Stimulated activated CD8-positive, alpha-beta memory T cell treated with anti-CD3 and anti-CD28 coated beads, Interleukin-4, amount 100 ng/mL, for 1 hour (primary cell): Measurements from ENCODE around the gene TMEM178B.

ENCODE experiments used
- DNase-seq, 2 donors: peaks; one replicate each; pipeline ENCODE4 v3.0.0-alpha.2; 2020; ENCODE audit warnings: low read depth in 2 of 2, low spot score in 1 of 2

Gene TMEM178B

DNA sequence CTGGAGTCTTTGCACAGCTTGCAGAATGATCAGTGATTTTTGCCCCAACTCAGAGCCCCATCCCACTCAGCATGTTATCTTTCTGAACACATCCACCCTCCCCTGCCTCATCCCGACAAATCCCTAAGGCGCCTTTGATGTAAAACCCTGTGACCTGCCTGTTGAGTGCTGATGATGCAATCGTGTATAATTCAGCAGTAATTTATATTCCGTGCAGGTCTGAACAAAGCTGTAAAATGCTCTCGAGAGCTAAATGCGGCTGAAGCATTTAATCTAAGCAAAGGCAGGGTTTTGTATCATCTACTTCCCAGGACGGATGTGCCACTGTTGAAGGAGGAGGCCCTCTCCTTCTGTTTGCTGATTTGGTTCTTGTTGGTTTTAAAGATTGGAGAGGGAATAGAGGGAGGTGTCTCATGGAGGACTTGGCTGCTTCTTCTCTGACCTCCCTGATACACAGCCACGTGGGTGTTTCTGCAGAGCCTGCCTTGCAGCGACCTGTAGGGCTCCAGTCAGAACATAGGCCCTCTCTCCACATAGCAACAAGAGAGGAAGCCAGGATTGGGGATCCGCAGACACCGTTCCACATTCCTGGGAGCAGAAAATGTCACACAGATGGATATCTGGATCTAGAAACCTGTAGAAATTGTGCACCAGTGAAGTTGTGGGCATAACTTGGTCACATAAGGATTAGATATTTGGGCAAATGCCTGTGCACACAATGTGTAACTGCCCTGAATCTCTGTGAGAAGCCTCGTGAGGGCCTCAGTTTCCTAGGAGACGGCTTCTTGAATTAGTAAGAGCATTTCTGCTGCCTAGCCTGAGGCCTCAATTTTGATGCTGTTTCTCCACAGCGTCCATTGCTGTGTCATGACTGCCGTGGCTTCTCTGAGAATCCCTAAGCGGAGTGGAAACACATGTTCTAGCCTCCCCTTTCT, 387.2 kb downstream of the TMEM178B start:
- DNase-seq: no peak

- no peak for DNase-seq
Measured at GRCh38 chr7:141461924-141462323, 388.1 kb downstream of the TMEM178B start.

- DNase-seq: no peak
Measured at GRCh38 chr7:141462958-141463357, 389.1 kb downstream of the TMEM178B start.

DNA sequence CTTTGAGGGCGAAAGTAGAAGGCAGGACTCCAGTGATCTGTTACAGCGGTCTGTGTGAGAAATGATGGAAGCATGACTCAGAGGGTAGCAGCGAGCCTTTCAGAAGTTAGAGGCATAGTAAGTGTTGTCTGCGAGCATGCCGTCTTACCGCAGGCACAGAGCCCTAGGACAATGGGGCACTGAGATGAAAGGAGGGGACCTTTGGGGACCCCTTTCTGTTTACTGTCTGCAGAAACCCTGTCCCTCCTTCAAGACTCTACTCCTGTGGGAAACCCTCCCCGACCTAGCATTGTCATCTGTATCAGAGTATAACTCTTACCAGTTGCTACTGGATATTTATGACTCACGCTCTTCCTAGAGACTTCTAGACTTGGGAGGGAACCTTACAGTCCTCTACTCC, 390.1 kb downstream of the TMEM178B start:
- DNase-seq: no peak

- no peak for DNase-seq
Measured at GRCh38 chr7:141464551-141464950, 390.7 kb downstream of the TMEM178B start.

- DNase-seq: no peak
Measured at GRCh38 chr7:141466151-141466904, 392.5 kb downstream of the TMEM178B start.

DNA sequence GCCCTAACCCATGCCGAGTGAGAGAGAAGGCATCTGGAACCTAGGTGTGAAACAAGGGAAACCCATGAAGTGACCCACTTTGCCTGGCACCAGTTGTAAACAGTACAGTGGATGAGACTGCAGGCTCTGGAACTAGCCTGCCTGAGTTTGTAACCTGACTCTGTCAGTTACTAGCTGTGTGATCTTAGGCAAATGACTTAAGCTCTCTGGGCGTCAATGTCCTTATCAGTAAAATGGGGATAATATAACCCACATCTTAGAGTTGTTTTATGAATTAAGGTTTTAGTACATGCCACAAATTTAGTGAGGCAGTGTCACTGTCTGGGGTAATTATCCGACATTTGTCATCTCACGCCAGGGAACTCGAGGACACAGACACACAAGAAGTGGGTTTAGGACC, 394.5 kb downstream of the TMEM178B start:
- DNase-seq: no peak

DNA sequence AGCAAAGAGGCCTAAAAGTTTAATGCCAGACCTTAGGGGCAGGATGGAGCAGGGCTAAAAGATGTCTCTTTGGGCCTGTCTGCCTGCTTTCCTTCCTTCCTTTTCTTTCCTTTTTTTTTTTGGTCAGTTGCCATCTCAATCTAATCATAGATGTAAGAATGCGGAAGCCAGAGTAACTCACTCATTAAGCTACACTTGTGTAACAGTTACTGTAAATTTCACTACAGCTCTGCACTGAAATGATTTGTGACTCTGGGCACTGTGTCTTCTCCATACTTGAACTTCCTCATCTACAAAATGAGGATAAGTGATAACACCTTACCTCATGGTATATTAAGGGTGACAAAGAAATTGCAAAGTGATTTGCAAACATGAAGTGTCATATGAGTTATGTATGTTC, 401.8 kb downstream of the TMEM178B start:
- DNase-seq: no peak

GRCh38 chr7:141477865-141478264, 404.0 kb downstream of the TMEM178B start:
- DNase-seq: no peak

DNA sequence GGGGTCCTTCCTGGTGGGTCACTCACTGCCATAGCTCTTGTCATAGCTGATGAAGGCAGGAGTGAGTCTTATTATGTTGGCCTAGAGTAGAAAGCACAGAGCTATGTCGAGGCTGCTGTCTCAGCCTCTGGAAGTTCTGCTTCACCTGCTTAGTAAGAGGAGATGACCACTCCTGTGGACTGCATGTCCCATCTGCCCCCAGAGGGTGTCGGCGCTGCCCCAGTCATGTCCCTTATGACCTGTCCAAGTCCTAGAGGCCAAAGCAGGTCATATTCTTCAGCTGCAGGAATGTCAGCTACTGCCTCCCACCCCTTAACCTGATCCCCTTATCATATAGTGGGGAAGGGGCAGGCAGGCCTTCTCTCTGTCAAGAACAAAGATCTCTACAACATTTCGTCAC, 405.0 kb downstream of the TMEM178B start:
- DNase-seq: no peak

DNA sequence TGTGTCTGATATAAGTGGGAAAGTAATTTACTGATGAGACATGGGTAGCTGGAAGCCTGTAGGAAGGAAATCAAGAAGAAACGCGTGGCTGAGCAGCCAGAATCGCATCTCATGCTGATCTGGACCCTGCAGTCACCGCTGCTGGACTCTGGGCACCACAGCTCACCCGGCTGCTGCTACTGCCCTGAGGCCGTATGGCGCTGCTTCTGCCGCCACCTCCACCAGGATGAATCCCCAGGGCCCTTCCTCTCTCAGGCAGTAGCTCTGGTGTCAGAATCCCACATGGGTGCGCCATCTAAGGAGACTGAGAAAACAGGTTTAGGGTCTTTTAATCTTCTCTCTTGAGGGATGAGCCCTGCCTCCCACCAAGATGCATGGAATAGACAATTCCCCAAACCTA, 407.1 kb downstream of the TMEM178B start:
- no peak for DNase-seq

DNA sequence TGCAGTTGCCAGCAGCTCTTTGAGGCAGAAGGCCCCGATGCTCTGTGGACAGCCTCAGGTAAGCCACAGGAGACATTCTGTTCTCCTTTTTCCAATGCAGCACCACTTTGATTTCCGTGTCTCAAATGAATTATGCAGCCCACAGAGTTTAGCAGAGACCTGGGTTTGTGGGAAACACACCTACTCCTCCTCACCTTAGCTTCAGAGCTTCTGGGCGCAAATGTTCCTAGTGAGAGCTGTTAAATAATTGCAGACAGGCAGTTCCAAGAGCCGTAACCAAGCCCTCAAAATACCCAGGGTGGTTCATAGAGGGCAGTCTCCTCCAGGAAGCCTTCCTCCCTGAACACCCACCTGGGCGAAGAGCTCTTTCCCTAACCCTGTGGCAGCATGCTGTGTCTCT, 408.1 kb downstream of the TMEM178B start:
- DNase-seq: no peak

GRCh38 chr7:141483044-141483443, 409.2 kb downstream of the TMEM178B start:
- DNase-seq: no peak

DNA sequence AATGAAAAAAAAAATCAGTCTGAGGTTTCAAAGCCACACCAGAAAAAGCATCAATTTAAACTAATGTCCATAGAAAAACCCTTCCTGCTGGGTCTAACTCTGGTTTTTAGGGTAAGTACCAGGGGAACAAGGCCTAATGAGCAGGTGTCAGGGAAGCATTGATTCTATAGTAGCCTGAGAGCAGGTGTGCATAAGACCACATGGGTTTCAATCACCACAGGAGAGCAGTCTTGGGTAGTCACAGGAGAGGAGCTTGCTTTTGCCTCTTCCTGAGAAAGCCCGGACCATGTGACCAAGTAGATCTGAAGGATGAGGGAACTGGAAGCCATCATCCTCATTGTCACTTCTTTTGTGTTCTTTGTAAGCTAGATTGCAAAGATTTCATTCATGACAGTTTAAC, 411.0 kb downstream of the TMEM178B start:
- DNase-seq: no peak

GRCh38 chr7:141486959-141487358, 413.1 kb downstream of the TMEM178B start:
- DNase-seq: no peak

DNA sequence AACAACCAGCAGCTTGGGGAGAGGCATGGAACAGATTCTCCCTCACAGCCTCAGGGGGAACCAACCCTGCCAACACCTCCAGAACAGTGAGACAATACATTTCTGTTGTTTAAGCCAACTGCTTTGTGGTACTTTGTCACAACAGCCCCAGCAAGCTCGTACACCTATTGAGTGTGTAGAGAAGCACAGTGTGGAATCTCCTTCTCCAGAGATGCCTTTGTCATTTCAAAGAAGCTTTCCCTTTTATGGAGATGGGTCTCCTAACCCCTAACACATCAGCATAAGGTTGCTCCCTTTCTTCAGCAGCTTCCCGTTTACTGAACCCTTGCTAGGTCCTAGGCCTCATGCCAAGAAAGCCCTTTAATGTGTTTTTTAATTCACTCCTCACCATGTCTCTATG, 416.6 kb downstream of the TMEM178B start:
- no peak for DNase-seq

DNA sequence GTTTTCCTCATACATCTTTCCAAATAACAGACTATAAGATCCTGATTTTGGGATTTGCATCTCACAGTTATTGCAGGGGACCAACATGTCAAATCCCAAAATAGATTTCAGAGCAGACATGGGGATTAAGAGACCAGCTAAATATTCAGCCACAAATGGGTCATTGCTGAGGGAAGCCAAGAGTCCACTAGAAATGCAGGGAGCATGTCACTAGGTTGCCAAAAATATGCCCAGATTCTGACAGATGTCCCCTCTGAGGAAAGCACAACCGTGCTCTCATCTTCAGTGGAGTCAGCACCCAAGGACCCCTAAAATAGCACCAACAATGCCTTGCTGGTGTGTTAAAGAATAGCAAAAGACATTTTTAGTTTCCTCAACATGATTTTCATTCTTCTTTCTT, 421.2 kb downstream of the TMEM178B start:
- DNase-seq: no peak

GRCh38 chr7:141497391-141497790, 423.5 kb downstream of the TMEM178B start:
- DNase-seq: no peak

DNA sequence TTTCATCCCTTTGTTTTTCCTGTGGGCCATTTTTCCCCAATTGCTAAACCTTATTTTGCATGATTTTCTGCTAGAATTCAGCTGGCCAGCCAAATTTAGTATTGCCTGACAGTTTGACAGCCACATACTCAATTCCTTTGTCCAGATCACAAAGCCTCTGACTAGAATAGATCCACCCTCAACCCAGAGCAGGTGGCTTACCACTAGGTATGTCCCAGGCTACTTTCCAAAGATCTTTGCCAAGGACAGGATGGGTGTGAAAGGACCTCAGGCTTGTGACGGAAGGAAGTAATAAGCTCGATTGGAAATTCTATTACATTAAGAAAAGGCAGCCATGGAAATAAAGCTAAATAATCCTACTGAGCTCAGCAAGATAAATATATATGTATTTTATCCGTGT, 426.7 kb downstream of the TMEM178B start:
- no peak for DNase-seq

DNA sequence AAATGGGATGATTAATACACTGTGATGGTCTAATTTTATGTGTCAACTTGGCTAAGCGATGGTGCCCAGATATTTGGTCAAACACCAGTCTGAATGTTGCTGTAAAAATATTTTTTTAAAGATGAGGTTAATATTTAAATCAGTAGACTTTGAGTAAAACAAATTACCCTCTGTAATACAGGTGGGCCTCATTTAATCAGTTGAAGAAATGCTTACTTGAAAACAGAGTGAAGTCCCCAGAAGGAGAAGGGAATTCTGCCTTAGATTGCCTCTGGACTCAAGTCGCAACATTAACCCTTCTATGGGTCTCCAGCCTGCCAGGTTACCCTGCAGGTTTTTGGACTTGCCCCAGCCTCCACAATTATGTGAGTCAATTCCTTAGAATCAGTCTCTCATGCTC, 427.6 kb downstream of the TMEM178B start:
- DNase-seq: no peak

DNA sequence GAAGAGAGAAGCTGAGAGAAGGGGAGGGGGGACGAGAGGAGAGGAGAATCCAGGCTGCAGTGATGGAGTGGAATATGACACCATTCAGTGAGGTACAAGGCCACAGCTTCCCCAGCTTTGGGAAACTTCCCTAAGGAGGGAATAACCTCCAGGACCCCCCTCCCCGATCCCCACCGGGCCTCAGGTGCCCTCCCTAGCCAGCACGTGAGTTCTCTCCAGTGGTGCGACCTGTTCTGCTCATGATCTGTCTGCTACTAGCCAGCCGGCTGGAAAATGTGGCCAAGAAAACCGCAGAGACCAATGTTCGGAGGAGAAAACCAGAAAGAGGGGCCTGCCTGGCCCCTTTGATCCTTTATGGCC, 437.4 kb downstream of the TMEM178B start:
- no peak for DNase-seq

DNA sequence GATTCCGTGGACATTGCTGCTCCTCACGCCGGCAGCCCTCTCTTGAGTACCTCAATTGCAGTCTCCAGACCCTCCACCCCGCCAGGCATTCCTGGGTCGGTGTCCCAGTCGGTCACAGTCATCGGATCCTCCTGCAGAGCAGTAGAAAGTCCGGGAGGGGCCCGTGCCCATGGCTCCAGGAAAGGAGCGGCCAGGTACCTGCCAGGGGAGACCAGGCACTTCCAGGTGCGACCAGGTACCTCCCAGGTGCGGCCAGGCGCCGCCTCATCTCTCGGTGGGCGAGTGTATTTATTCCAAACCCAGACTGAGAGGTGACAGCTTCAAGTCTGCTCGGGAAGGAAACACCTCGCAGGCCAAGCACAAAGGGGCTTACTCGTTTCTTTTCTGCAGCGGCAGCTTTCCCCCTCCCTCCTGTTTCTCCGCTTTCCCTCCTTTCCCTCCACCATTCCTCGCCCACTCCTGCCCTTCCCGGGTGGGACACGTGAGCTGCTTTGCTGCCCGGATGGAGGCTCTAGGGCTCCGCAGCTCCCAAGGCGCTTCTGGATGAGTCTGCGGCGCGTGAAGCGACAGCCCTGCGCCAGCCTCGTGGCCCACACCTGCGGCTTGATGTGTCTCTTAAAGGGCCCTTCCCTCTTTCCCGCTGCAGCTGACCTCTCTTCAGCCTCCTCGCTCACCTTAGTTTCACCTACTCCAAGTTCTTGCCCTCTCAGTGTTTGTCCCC, 438.0 kb downstream of the TMEM178B start:
- DNase-seq: no peak
